ENCODE results near the gene SPON1.
"Not testable (repeated sequence)": the region's sequence is repeated elsewhere in the genome, so short reads cannot be mapped to it uniquely, and the experiment has no call there.

- TF ChIP-seq CTCF (IDR thresholded peaks at IDR 0.05); EZH2 (IDR thresholded peaks at IDR 0.05; ENCODE audit: borderline replicate concordance, insufficient read depth, low read depth, low read length, poor library complexity, severe bottlenecking): not testable (repeated sequence)
Measured at GRCh38 chr11:14252501-14252900, 290.0 kb downstream of the SPON1 start.

Measured in B cell (primary cell).